Measurements from ENCODE around the gene NTHL1. TPM values are rescaled to one million over a fixed set of nuclear protein-coding genes. Genes with fewer than 3 reads are reported as not detected.

NTHL1 gene
- total and polyA plus RNA-seq, 9 of the 15 experiments (the other 6 are each of a cell fraction or from before 2014, with no cell fraction given), result 1.1 to 58.8 (median 17.6) TPM

DNA sequence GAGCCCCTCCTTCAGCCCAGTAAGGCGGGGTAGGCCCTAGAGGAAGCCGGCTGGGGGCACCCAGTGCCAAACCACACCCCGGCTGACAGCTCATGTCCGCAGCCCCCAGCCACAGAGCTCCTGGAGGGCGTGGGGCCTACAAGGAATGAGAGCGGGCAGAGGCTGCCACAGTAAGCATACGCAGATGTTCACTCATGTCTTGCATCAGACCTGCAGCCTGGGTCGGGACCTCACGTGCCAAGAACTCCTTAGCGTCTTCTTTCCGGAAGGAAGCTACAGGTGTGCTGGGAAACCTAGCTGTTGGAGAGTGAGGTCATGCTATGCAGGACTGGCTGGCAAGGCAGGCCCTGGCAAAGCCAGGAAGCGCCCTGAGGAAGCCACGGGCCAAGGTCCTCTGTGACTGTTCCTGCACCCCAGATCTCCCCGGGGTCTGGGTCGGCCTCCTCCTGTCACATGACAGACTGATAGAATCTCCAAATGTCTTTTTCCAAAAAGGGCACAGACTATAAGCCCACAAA is 39.6 kb downstream of the NTHL1 start (continued):
- TF ChIP-seq, protein P1, sequence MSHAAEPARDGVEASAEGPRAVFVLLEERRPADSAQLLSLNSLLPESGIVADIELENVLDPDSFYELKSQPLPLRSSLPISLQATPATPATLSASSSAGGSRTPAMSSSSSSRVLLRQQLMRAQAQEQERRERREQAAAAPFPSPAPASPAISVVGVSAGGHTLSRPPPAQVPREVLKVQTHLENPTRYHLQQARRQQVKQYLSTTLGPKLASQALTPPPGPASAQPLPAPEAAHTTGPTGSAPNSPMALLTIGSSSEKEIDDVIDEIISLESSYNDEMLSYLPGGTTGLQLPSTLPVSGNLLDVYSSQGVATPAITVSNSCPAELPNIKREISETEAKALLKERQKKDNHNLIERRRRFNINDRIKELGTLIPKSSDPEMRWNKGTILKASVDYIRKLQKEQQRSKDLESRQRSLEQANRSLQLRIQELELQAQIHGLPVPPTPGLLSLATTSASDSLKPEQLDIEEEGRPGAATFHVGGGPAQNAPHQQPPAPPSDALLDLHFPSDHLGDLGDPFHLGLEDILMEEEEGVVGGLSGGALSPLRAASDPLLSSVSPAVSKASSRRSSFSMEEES (CRISPR knock-in tag; IDR thresholded peaks at IDR 0.05), result peak; percentile 72
- peak; percentile 67 for TF ChIP-seq EP400 (IDR thresholded peaks at IDR 0.05)
- TF ChIP-seq POLR2G (IDR thresholded peaks at IDR 0.05; ENCODE audit: low read depth, low read length), result peak; percentile 47; the same call in 1 of the 2 replicates
- TF ChIP-seq REST (IDR thresholded peaks at IDR 0.05; ENCODE audit: borderline replicate concordance), result 0 out of 2 replicates have a peak, but pooled peaks have one; percentile 3
- no peak for TF ChIP-seq REST (CRISPR knock-in tag; IDR thresholded peaks at IDR 0.05; ENCODE audit: low read depth)
- TF ChIP-seq ATF4 (CRISPR knock-in tag; IDR thresholded peaks at IDR 0.05), result peak; percentile 60; the same call in 1 of the 2 replicates
- TF ChIP-seq, protein P2, sequence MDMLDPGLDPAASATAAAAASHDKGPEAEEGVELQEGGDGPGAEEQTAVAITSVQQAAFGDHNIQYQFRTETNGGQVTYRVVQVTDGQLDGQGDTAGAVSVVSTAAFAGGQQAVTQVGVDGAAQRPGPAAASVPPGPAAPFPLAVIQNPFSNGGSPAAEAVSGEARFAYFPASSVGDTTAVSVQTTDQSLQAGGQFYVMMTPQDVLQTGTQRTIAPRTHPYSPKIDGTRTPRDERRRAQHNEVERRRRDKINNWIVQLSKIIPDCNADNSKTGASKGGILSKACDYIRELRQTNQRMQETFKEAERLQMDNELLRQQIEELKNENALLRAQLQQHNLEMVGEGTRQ (CRISPR knock-in tag; IDR thresholded peaks at IDR 0.05), result peak; percentile 71
- TF ChIP-seq ZFX (CRISPR knock-in tag; IDR thresholded peaks at IDR 0.05), result 0 out of 2 replicates have a peak, but pooled peaks have one; percentile 3
- TF ChIP-seq CEBPG (CRISPR knock-in tag; IDR thresholded peaks at IDR 0.05), result peak; percentile 85
- TF ChIP-seq CEBPG (tag; conservative IDR thresholded peaks at IDR 0.05 in 1 of 2, IDR thresholded peaks at IDR 0.05 in 1 of 2), result peak; percentile 6 to 57; a peak in 1 of 4 replicates
- TF ChIP-seq, protein P3, sequence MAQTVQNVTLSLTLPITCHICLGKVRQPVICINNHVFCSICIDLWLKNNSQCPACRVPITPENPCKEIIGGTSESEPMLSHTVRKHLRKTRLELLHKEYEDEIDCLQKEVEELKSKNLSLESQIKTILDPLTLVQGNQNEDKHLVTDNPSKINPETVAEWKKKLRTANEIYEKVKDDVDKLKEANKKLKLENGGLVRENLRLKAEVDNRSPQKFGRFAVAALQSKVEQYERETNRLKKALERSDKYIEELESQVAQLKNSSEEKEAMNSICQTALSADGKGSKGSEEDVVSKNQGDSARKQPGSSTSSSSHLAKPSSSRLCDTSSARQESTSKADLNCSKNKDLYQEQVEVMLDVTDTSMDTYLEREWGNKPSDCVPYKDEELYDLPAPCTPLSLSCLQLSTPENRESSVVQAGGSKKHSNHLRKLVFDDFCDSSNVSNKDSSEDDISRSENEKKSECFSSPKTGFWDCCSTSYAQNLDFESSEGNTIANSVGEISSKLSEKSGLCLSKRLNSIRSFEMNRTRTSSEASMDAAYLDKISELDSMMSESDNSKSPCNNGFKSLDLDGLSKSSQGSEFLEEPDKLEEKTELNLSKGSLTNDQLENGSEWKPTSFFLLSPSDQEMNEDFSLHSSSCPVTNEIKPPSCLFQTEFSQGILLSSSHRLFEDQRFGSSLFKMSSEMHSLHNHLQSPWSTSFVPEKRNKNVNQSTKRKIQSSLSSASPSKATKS (CRISPR knock-in tag; IDR thresholded peaks at IDR 0.05), result no peak
- TF ChIP-seq TFAP4 (CRISPR knock-in tag; IDR thresholded peaks at IDR 0.05; ENCODE audit: borderline replicate concordance), result peak; percentile 20; the same call in 1 of the 2 replicates

All from K562 (cell line).